ENCODE measurements around the gene SHD.

GRCh38 chr19:4267901-4268815 is 10.9 kb upstream of the SHD start:
- TF ChIP-seq CTCF (IDR thresholded peaks at IDR 0.05) (peak in 1 of 5 experiments; percentile 6), POLR2AphosphoS5 (IDR thresholded peaks at IDR 0.05) (peak in 2 of 3 donors; percentile 30 to 75), POLR2A (IDR thresholded peaks at IDR 0.05) (no peak), EP300 (IDR thresholded peaks at IDR 0.05; ENCODE audit: low read depth) (no peak)

All from transverse colon (tissue), 4 donors.